BLaER1 (cell line): ENCODE measurements around the gene MT1G.

Experiments
- H3K27ac ChIP-seq: shearing (Covaris generic); formaldehyde crosslinking; 2 replicates; pipeline ENCODE4 v1.8.1; 2022
- H3K27me3 ChIP-seq: shearing (Covaris generic); formaldehyde crosslinking; 2 replicates; pipeline ENCODE4 v1.8.1; 2022
- H3K36me3 ChIP-seq: shearing (Covaris generic); formaldehyde crosslinking; 2 replicates; pipeline ENCODE4 v1.8.1; 2022
- H3K4me1 ChIP-seq: shearing (Covaris generic); formaldehyde crosslinking; 2 replicates; pipeline ENCODE4 v1.8.1; 2022
- H3K4me2 ChIP-seq: shearing (Covaris generic); formaldehyde crosslinking; 2 replicates; pipeline ENCODE4 v1.8.1; 2022
- H3K4me3 ChIP-seq: shearing (Covaris generic); formaldehyde crosslinking; 2 replicates; pipeline ENCODE4 v1.8.1; 2022
- H3K9ac ChIP-seq: shearing (Covaris generic); formaldehyde crosslinking; 2 replicates; pipeline ENCODE4 v1.8.1; 2022
- H3K9me3 ChIP-seq: shearing (Covaris generic); formaldehyde crosslinking; 2 replicates; pipeline ENCODE4 v1.8.1; 2022
- H4K20me1 ChIP-seq: shearing (Covaris generic); formaldehyde crosslinking; 2 replicates; pipeline ENCODE4 v1.8.1; 2022
- Cebpa-rat ChIP-seq: shearing (Covaris generic); IDR thresholded peaks from 2 replicates; pipeline ENCODE4 v1.8.1; 2022

Gene MT1G

GRCh38 chr16:56620339-56620897, 47.4 kb downstream of the MT1G start:
- no peak overlapping the region for H3K4me2 ChIP-seq

GRCh38 chr16:56618138-56618537, 49.7 kb downstream of the MT1G start:
- no peak overlapping the region for H3K4me3 ChIP-seq
- no peaks in the 10 kb centered on the region for H3K36me3 ChIP-seq
- H3K4me1 ChIP-seq: no peaks in the 10 kb centered on the region
- TF ChIP-seq Cebpa-rat: no peak
- no peak overlapping the region for H3K9ac ChIP-seq
- H3K9me3 ChIP-seq: no peaks in the 10 kb centered on the region
- peaks cover 7% of the 10 kb centered on the region; the same call in 1 of the 2 replicates for H4K20me1 ChIP-seq
- H3K27ac ChIP-seq: no peak overlapping the region
- H3K4me2 ChIP-seq: no peak overlapping the region
- H3K27me3 ChIP-seq: peaks cover 65% of the 10 kb centered on the region

More at GRCh38 chr16:56620339-56620897, 47.4 kb downstream of the MT1G start:
- Histone ChIP-seq H4K20me1 (peaks cover 17% of the 10 kb centered on the region; the same call in 1 of the 2 replicates), H3K9me3 (no peaks in the 10 kb centered on the region), H3K36me3 (no peaks in the 10 kb centered on the region), H3K9ac (no peak overlapping the region), H3K4me1 (peaks cover 4% of the 10 kb centered on the region), H3K27ac (no peak overlapping the region), H3K27me3 (peaks cover 79% of the 10 kb centered on the region), H3K4me3 (no peak overlapping the region)
- TF ChIP-seq Cebpa-rat: no peak

- H3K9ac ChIP-seq: no peak overlapping the region
- peaks cover 7% of the 10 kb centered on the region; the same call in 1 of the 2 replicates for H4K20me1 ChIP-seq
- H3K27ac ChIP-seq: no peak overlapping the region
- TF ChIP-seq Cebpa-rat: no peak
- no peak overlapping the region for H3K4me3 ChIP-seq
- H3K4me2 ChIP-seq: no peak overlapping the region
- peaks cover 63% of the 10 kb centered on the region for H3K27me3 ChIP-seq
- no peaks in the 10 kb centered on the region for H3K4me1 ChIP-seq
- H3K9me3 ChIP-seq: no peaks in the 10 kb centered on the region
- H3K36me3 ChIP-seq: no peaks in the 10 kb centered on the region
Measured at GRCh38 chr16:56617212-56618085, 50.4 kb downstream of the MT1G start.
